GM12878 (cell line): ENCODE results near the gene PLPPR2. TPM values are rescaled to one million over a fixed set of nuclear protein-coding genes. Genes with fewer than 3 reads are reported as not detected.

Source experiments
- ATAC-seq: fragments of 200-7000 bp; cut with Tn5 transposase; 3 replicates; pipeline ENCODE4 v1.9.1; 2020; ENCODE audit warnings: mild to moderate bottlenecking, moderate library complexity
- BruUV-seq: library from RNA; stranded (reverse); fragments of 400-500 nt; replicated peaks from 2 replicates; lab custom pipeline; 2021; lab: Mats Ljungman, UMichigan
- CTCF ChIA-PET: fragments of 300-600 bp; sonication (Branson Sonifier 250); formaldehyde crosslinking; extraction: SDS; loops from one replicate; lab custom pipeline; 2021; ENCODE audit warnings: inconsistent platforms; lab: Yijun Ruan, JAX
- POLR2A ChIA-PET: fragments of 350-600 bp; formaldehyde crosslinking; extraction: SDS; loops from one replicate; lab custom pipeline; 2021; ENCODE audit warnings: inconsistent platforms; lab: Charles Lee
- RAD21 ChIA-PET: fragments of 300-600 bp; sonication (Branson Sonifier 250); formaldehyde crosslinking; loops from one replicate; lab custom pipeline; 2023; ENCODE audit warnings: antibody characterized with exemption; ENCODE audit not compliant: unreplicated experiment; lab: Charles Lee
- SMC1A ChIA-PET: fragments of 300-600 bp; sonication (Branson Sonifier 250); formaldehyde crosslinking; loops from one replicate; lab custom pipeline; 2023; ENCODE audit not compliant: unreplicated experiment, uncharacterized antibody; lab: Charles Lee
- DNase-seq: peaks from one replicate; pipeline ENCODE4 v3.0.0-alpha.2; 2011; ENCODE audit warnings: low read depth, low spot score
- FAIRE-seq: peaks from 3 replicates; lab custom pipeline; 2011; peaks lifted over from hg19 to GRCh38; lab: Jason Lieb, UNC
- H2AFZ ChIP-seq: 2 replicates; pipeline ENCODE4 v1.6.0; 2011; ENCODE audit warnings: low read depth, low read length, control low read depth; ENCODE audit not compliant: control insufficient read depth
- H3K27ac ChIP-seq: 2 replicates; pipeline ENCODE4 v1.5.1; 2011; ENCODE audit warnings: control low read depth; ENCODE audit not compliant: control insufficient read depth, insufficient read depth
- H3K27me3 ChIP-seq, 2 experiments: replicated peaks in 1 of 2; 2 replicates each; pipeline versions ENCODE4 v1.6.0 to v1.6.1; 2011; ENCODE audit warnings: low read length in 1 of 2; ENCODE audit not compliant: control insufficient read depth in 2 of 2, insufficient read depth in 2 of 2
- H3K36me3 ChIP-seq, 2 experiments: 2 replicates each; pipeline ENCODE4 v1.5.1; 2011; ENCODE audit warnings: low read length in 1 of 2; ENCODE audit not compliant: control insufficient read depth in 2 of 2, insufficient read depth in 2 of 2
- H3K4me1 ChIP-seq: 2 replicates; pipeline ENCODE4 v1.6.1; 2011; ENCODE audit warnings: mild to moderate bottlenecking, low read length, moderate library complexity, mixed read lengths; ENCODE audit not compliant: control insufficient read depth, insufficient read depth
- H3K4me2 ChIP-seq: 2 replicates; pipeline ENCODE4 v1.6.0; 2011; ENCODE audit warnings: control low read depth; ENCODE audit not compliant: control insufficient read depth, insufficient read depth
- H3K4me3 ChIP-seq: fragments of 200-600 bp; sonication (generic); 2 replicates; pipeline ENCODE4 v1.5.1; 2016
- H3K79me2 ChIP-seq: 2 replicates; pipeline ENCODE4 v1.6.0; 2011; ENCODE audit warnings: low read length; ENCODE audit not compliant: control insufficient read depth, insufficient read depth
- H3K9ac ChIP-seq: 2 replicates; pipeline ENCODE4 v1.8.0; 2011; ENCODE audit warnings: low read length, control low read depth, mixed read lengths; ENCODE audit not compliant: control insufficient read depth, insufficient read depth
- H3K9me3 ChIP-seq: replicated peaks from 3 replicates; pipeline ENCODE4 v1.5.1; 2011; ENCODE audit warnings: mild to moderate bottlenecking, low read length; ENCODE audit not compliant: control insufficient read depth, insufficient read depth
- H4K20me1 ChIP-seq: 2 replicates; pipeline ENCODE4 v1.6.0; 2011; ENCODE audit not compliant: control insufficient read depth, insufficient read depth
- BACH1 ChIP-seq: fragments of 450-650 bp; IDR thresholded peaks from 2 replicates; pipeline ENCODE4 v1.6.1; 2017; ENCODE audit warnings: mild to moderate bottlenecking, borderline replicate concordance
- BMI1 ChIP-seq: fragments of 450-650 bp; IDR thresholded peaks from 2 replicates; pipeline ENCODE4 v1.6.1; 2016; ENCODE audit warnings: mild to moderate bottlenecking, moderate library complexity, borderline replicate concordance
- CHD1 ChIP-seq: IDR thresholded peaks from 2 replicates; pipeline ENCODE4 v1.6.1; 2012; ENCODE audit warnings: low read depth, low read length, improper control_type of control experiment
- CREM ChIP-seq: IDR thresholded peaks from 2 replicates; pipeline ENCODE4 v1.6.1; 2014; ENCODE audit warnings: antibody characterized with exemption, low read depth
- NR2F1 ChIP-seq: fragments of 450-650 bp; conservative IDR thresholded peaks from 2 replicates; pipeline ENCODE4 v1.6.1; 2017; ENCODE audit warnings: mild to moderate bottlenecking
- POLR2AphosphoS2 ChIP-seq: IDR thresholded peaks from 2 replicates; pipeline ENCODE4 v1.6.1; 2011; ENCODE audit warnings: low read depth, mild to moderate bottlenecking, low read length, improper control_type of control experiment, moderate library complexity
- SP1 ChIP-seq: IDR thresholded peaks from one replicate; pipeline ENCODE4 v1.6.1; 2011; ENCODE audit warnings: low read depth, low read length
- SREBF2 ChIP-seq: IDR thresholded peaks from 2 replicates; pipeline ENCODE4 v1.6.1; 2012; ENCODE audit warnings: mild to moderate bottlenecking, low read length
- TCF12 ChIP-seq: IDR thresholded peaks from 2 replicates; pipeline ENCODE4 v1.6.1; 2011; ENCODE audit warnings: low read depth, mild to moderate bottlenecking, low read length
- ZNF24 ChIP-seq: fragments of 450-650 bp; IDR thresholded peaks from 2 replicates; pipeline ENCODE4 v1.6.1; 2017; ENCODE audit warnings: antibody characterized with exemption, mild to moderate bottlenecking
- ZNF622 ChIP-seq: fragments of 450-650 bp; IDR thresholded peaks from 2 replicates; pipeline ENCODE4 v1.6.1; 2017; ENCODE audit warnings: mild to moderate bottlenecking, inconsistent platforms
- WGBS: methylation state at CpG from one replicate; pipeline ENCODE4 v1.1.6; 2016; ENCODE audit warnings: low lambda C conversion rate; ENCODE audit not compliant: insufficient replicate concordance, insufficient coverage; ENCODE audit errors: missing lambda C conversion rate; 5-methylcytosine and 5-hydroxymethylcytosine counted together
- in situ Hi-C: fragments of 300-500 bp; cut with MboI; formaldehyde crosslinking; loops from 9 replicates; pipeline ENCODE4 v1.14.3; 2018; ENCODE audit warnings: mixed read lengths
- intact Hi-C: fragments of 100-400 bp; cut with micrococcal nuclease; formaldehyde crosslinking; loops from one replicate; pipeline ENCODE4 v1.14.2; 2022; ENCODE audit not compliant: unreplicated experiment
- polyA plus RNA-seq, 11 experiments: library from polyadenylated mRNA; depleted of rRNA in 4 of 11; unstranded in 6 of 11; stranded (reverse) in 5 of 11; fragments of >200 nt; fragmentation: Nextera tagmentation in 4 of 11; fragmentation: Illumina TruSeq in 1 of 11; extraction: Ambion mirVana in 4 of 11; extraction: Trizol in 1 of 11; gene quantifications; 1 replicate in 1 of 11; 2 replicates in 10 of 11; pipeline versions ENCODE4 v1.2.1 to v1.2.3, GENCODE V29; 2011 to 2016; ENCODE audit warnings: inconsistent platforms in 2 of 11, missing spikeins in 2 of 11, low read depth in 1 of 11
- total RNA-seq, 4 experiments: library from RNA; depleted of rRNA in 3 of 4; stranded (reverse); fragments of >200 nt in 3 of 4; fragmentation: Illumina TruSeq in 1 of 4; extraction: Trizol in 1 of 4; gene quantifications; 2 replicates each; pipeline versions ENCODE4 v1.2.1 to v1.2.3, GENCODE V29; 2013 to 2021
- TF ChIP-seq, protein P1 (sequence below): fragments of 450-650 bp; conservative IDR thresholded peaks from 2 replicates; pipeline ENCODE4 v1.6.1; 2017; ENCODE audit warnings: mild to moderate bottlenecking, moderate library complexity
- TF ChIP-seq, protein P2 (sequence below): fragments of 150-350 bp; IDR thresholded peaks from 2 replicates; pipeline ENCODE4 v1.6.1; 2016; ENCODE audit warnings: low read depth, low read length
- TF ChIP-seq, protein P3 (sequence below): fragments of 450-650 bp; IDR thresholded peaks from 2 replicates; pipeline ENCODE4 v1.6.1; 2014; ENCODE audit warnings: mild to moderate bottlenecking

PLPPR2 gene
- total and polyA plus RNA-seq, 10 of the 15 experiments (the other 5 are each of a cell fraction or from before 2014, with no cell fraction given), result 0.09 to 2.8 (median 0.70) TPM

DNA sequence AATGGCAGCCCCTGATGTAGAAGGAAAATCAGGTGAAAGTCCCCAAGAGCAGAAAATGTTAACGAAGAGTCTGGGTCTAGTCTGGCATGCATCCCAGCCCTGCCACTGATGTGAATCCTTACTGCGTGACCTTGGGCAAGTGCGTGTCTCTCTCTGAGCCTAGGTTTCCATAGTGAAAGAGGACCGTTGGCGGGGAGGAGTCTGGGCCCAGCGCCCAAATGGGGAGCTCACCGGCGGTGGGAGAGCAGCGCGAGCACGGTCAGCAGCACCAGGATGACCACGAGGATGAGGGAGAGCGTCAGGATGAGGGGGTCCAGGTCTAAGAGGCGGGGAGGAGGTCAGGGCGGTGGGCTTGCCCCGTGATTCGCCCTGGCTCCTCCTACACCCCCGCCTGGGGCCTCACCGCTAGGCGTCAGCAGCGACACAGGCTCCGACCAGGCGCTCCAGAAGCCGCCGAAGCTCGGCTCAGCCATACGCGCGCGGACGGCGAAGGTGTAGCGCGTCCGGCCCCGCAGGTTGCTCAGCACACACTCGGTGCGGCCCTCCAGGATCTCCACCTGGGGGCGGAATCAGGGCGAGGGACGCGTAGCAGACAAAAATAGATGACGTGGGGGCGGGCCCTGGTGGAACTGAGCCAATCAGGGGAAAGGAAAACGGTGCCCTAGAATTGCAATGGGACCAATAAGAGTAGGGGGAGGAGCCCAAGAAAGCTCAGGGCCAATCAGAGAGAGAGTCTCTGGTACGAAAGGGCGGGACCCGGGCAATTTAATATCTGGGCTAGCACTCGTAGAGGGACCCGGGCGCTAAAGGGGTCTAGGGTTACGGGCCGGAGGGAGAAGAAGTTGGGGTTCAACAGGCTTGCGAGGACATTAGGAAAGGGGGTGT, 25.7 kb downstream of the PLPPR2 start:
- peaks cover 0 to 5% of the 10 kb centered on the region in 2 experiments; a peak in 2 of 4 replicates for H3K27me3 ChIP-seq
- no TSS peak for BruUV-seq
- 2% methylated on average over 54 of the region's 54 CpGs for WGBS
- H3K27ac ChIP-seq, result peak overlapping the region; percentile 88
- peaks cover 6% of the 10 kb centered on the region for H3K79me2 ChIP-seq
- CTCF ChIA-PET, result interaction anchor here (0.6 to 4.6 kb wide), 47 partner anchors 10 to 1410 kb away, joined by 3 to 76 read pairs (median 4); partner anchors contain the start of genes CCDC159, ELAVL3, ELOF1 and JUNB
- no peaks in the 10 kb centered on the region for H3K36me3 ChIP-seq
- peak overlapping the region; percentile 88 for H3K9ac ChIP-seq
- FAIRE-seq (peak; percentile 88), ATAC-seq (peak; percentile 89), DNase-seq (peak; percentile 95)
- H3K4me1 ChIP-seq, result peaks cover 27% of the 10 kb centered on the region
- in situ Hi-C loops, result no loop called here
- intact Hi-C loops, result loop anchor here (2.0 to 5.0 kb wide), 5 partner anchors 54 to 201 kb away; partner anchors contain the start of genes ODAD3 and PRKCSH
- H4K20me1 ChIP-seq, result no peaks in the 10 kb centered on the region
- RAD21 ChIA-PET, result interaction anchor here (0.5 to 2.1 kb wide), 29 partner anchors 35 to 207 kb away, joined by 3 to 43 read pairs (median 4); partner anchors contain the start of genes CCDC159, ECSIT, ELOF1 and ODAD3
- no peaks in the 10 kb centered on the region for H3K9me3 ChIP-seq
- SMC1A ChIA-PET, result interaction anchor here (0.6 to 2.7 kb wide), 19 partner anchors 10 to 292 kb away, joined by 3 to 29 read pairs (median 3); partner anchors contain the start of genes LDLR, ODAD3, PRKCSH and RAB3D
- peak overlapping the region; percentile 96 for H2AFZ ChIP-seq
- peak overlapping the region; percentile 79 for H3K4me3 ChIP-seq
- POLR2A ChIA-PET, result interaction anchor here (0.5 to 2.8 kb wide), 16 partner anchors 10 to 413 kb away, joined by 3 to 14 read pairs (median 4); partner anchors contain the start of genes CCDC159, ECSIT, ODAD3 and PRKCSH
- H3K4me2 ChIP-seq, result peak overlapping the region; percentile 96
- TF ChIP-seq ZNF622, result no peak
- TF ChIP-seq SREBF2, result 0 out of 2 replicates have a peak, but pooled peaks have one; percentile 40
- TF ChIP-seq CREM, result peak; percentile 92
- TF ChIP-seq, protein P1, sequence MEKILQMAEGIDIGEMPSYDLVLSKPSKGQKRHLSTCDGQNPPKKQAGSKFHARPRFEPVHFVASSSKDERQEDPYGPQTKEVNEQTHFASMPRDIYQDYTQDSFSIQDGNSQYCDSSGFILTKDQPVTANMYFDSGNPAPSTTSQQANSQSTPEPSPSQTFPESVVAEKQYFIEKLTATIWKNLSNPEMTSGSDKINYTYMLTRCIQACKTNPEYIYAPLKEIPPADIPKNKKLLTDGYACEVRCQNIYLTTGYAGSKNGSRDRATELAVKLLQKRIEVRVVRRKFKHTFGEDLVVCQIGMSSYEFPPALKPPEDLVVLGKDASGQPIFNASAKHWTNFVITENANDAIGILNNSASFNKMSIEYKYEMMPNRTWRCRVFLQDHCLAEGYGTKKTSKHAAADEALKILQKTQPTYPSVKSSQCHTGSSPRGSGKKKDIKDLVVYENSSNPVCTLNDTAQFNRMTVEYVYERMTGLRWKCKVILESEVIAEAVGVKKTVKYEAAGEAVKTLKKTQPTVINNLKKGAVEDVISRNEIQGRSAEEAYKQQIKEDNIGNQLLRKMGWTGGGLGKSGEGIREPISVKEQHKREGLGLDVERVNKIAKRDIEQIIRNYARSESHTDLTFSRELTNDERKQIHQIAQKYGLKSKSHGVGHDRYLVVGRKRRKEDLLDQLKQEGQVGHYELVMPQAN, result peak; percentile 99
- TF ChIP-seq, protein P2, sequence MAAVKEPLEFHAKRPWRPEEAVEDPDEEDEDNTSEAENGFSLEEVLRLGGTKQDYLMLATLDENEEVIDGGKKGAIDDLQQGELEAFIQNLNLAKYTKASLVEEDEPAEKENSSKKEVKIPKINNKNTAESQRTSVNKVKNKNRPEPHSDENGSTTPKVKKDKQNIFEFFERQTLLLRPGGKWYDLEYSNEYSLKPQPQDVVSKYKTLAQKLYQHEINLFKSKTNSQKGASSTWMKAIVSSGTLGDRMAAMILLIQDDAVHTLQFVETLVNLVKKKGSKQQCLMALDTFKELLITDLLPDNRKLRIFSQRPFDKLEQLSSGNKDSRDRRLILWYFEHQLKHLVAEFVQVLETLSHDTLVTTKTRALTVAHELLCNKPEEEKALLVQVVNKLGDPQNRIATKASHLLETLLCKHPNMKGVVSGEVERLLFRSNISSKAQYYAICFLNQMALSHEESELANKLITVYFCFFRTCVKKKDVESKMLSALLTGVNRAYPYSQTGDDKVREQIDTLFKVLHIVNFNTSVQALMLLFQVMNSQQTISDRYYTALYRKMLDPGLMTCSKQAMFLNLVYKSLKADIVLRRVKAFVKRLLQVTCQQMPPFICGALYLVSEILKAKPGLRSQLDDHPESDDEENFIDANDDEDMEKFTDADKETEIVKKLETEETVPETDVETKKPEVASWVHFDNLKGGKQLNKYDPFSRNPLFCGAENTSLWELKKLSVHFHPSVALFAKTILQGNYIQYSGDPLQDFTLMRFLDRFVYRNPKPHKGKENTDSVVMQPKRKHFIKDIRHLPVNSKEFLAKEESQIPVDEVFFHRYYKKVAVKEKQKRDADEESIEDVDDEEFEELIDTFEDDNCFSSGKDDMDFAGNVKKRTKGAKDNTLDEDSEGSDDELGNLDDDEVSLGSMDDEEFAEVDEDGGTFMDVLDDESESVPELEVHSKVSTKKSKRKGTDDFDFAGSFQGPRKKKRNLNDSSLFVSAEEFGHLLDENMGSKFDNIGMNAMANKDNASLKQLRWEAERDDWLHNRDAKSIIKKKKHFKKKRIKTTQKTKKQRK, result peak; percentile 70
- 0 out of 2 replicates have a peak, but pooled peaks have one; percentile 41 for TF ChIP-seq TCF12
- TF ChIP-seq POLR2AphosphoS2, result peak; percentile 67; the same call in 1 of the 2 replicates
- TF ChIP-seq ZNF24, result no peak
- peak; percentile 9; the same call in 1 of the 2 replicates for TF ChIP-seq NR2F1
- no peak for TF ChIP-seq BMI1
- TF ChIP-seq CHD1, result 0 out of 2 replicates have a peak, but pooled peaks have one; percentile 49
- TF ChIP-seq SP1, result peak; percentile 94
- peak; percentile 75 for TF ChIP-seq BACH1
- TF ChIP-seq, protein P3, sequence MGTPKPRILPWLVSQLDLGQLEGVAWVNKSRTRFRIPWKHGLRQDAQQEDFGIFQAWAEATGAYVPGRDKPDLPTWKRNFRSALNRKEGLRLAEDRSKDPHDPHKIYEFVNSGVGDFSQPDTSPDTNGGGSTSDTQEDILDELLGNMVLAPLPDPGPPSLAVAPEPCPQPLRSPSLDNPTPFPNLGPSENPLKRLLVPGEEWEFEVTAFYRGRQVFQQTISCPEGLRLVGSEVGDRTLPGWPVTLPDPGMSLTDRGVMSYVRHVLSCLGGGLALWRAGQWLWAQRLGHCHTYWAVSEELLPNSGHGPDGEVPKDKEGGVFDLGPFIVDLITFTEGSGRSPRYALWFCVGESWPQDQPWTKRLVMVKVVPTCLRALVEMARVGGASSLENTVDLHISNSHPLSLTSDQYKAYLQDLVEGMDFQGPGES, result peak; percentile 38; the same call in 1 of the 2 replicates
